SK-N-SH (cell line): Measurements from ENCODE around the gene MNT. TPM values are rescaled to one million over a fixed set of nuclear protein-coding genes. Genes with fewer than 3 reads are reported as not detected.

Experiments used
- CTCF ChIA-PET: fragments of 300-600, 350-600 bp; formaldehyde crosslinking; extraction: SDS; loops from one replicate; lab custom pipeline; 2021; lab: Yijun Ruan, JAX
- POLR2A ChIA-PET: fragments of 350-600 bp; sonication (Branson Sonifier 250); formaldehyde crosslinking; extraction: SDS; loops from one replicate; lab custom pipeline; 2020; ENCODE audit warnings: antibody characterized with exemption, inconsistent platforms; lab: Yijun Ruan, JAX
- DNase-seq: peaks from one replicate; pipeline ENCODE4 v3.0.0; 2012
- H2AFZ ChIP-seq: fragments of 200-600 bp; sonication (generic); 2 replicates; pipeline ENCODE4 v1.8.1; 2016; ENCODE audit warnings: antibody characterized with exemption, mild to moderate bottlenecking, low read depth
- H3F3A ChIP-seq: fragments of 200-600 bp; sonication (generic); replicated peaks from 2 replicates; pipeline ENCODE3; 2016; ENCODE audit warnings: antibody characterized with exemption, mild to moderate bottlenecking; ENCODE audit not compliant: insufficient read depth
- H3K27ac ChIP-seq, 2 experiments: fragments of 200-500 bp in 1 of 2; fragments of 200-600 bp in 1 of 2; sonication (Bioruptor generic) in 1 of 2; sonication (generic), shearing (Covaris generic) in 1 of 2; 2 replicates each; pipeline versions ENCODE4 v1.5.1 to v1.6.1; 2014 to 2016; ENCODE audit warnings: low read depth in 2 of 2, inconsistent platforms in 1 of 2, low read length in 1 of 2, mild to moderate bottlenecking in 1 of 2, mixed read lengths in 1 of 2
- H3K27me3 ChIP-seq: fragments of 200-600 bp; sonication (generic), shearing (Covaris generic); 2 replicates; pipeline ENCODE4 v1.6.1; 2016; ENCODE audit warnings: mixed run types; ENCODE audit not compliant: insufficient read depth
- H3K36me3 ChIP-seq, 2 experiments: fragments of 200-500 bp in 1 of 2; fragments of 200-600 bp in 1 of 2; sonication (Bioruptor generic) in 1 of 2; sonication (generic) in 1 of 2; replicated peaks in 1 of 2; 2 replicates each; pipeline versions ENCODE3 to v1.5.1; 2014 to 2016; ENCODE audit warnings: low read length in 1 of 2, mild to moderate bottlenecking in 1 of 2; ENCODE audit not compliant: insufficient read depth in 2 of 2, control insufficient read depth in 1 of 2
- H3K4me1 ChIP-seq, 2 experiments: fragments of 200-500 bp in 1 of 2; fragments of 200-600 bp in 1 of 2; sonication (Bioruptor generic) in 1 of 2; sonication (generic), shearing (Covaris generic) in 1 of 2; 2 replicates each; pipeline versions ENCODE4 v1.5.1 to v1.6.1; 2014 to 2016; ENCODE audit warnings: low read depth in 1 of 2, low read length in 1 of 2, mixed run types in 1 of 2; ENCODE audit not compliant: insufficient read depth in 2 of 2, control insufficient read depth in 1 of 2
- H3K4me2 ChIP-seq: fragments of 200-600 bp; sonication (generic), shearing (Covaris generic); 2 replicates; pipeline ENCODE4 v1.6.1; 2017; ENCODE audit warnings: mixed run types
- H3K4me3 ChIP-seq, 2 experiments: fragments of 200-500 bp in 1 of 2; fragments of 200-600 bp in 1 of 2; sonication (Bioruptor generic) in 1 of 2; sonication (generic), shearing (Covaris generic) in 1 of 2; 2 replicates each; pipeline versions ENCODE4 v1.5.1 to v1.8.1; 2014 to 2016; ENCODE audit warnings: low read depth in 2 of 2, inconsistent platforms in 1 of 2, low read length in 1 of 2, mild to moderate bottlenecking in 1 of 2, mixed read lengths in 1 of 2, moderate library complexity in 1 of 2
- H3K79me2 ChIP-seq: fragments of 200-600 bp; sonication (generic); 2 replicates; pipeline ENCODE4 v1.8.1; 2017; ENCODE audit warnings: mild to moderate bottlenecking; ENCODE audit not compliant: insufficient read depth
- H3K9ac ChIP-seq: fragments of 200-600 bp; sonication (generic); 2 replicates; pipeline ENCODE4 v1.6.1; 2017; ENCODE audit warnings: mixed run types
- H3K9me2 ChIP-seq: fragments of 200-600 bp; sonication (generic); 2 replicates; pipeline ENCODE4 v1.6.1; 2017; ENCODE audit warnings: mixed run types
- H3K9me3 ChIP-seq: fragments of 200-600 bp; sonication (generic); 2 replicates; pipeline ENCODE4 v1.6.1; 2017; ENCODE audit warnings: mixed run types, mild to moderate bottlenecking, moderate library complexity
- H4K20me1 ChIP-seq: fragments of 200-600 bp; sonication (generic); 2 replicates; pipeline ENCODE4 v1.6.1; 2017; ENCODE audit warnings: mild to moderate bottlenecking, mixed run types; ENCODE audit not compliant: insufficient read depth
- CHD2 ChIP-seq: fragments of 150-350 bp; IDR thresholded peaks from 2 replicates; pipeline ENCODE4 v1.6.1; 2018; ENCODE audit warnings: low read length; ENCODE audit not compliant: partially characterized antibody
- EZH2phosphoT487 ChIP-seq: fragments of 200-600 bp; sonication (generic); IDR thresholded peaks from 2 replicates; pipeline ENCODE4 v1.6.1; 2017; ENCODE audit warnings: low read depth, mixed run types, mild to moderate bottlenecking, antibody characterized with exemption, moderate library complexity, borderline replicate concordance
- FOSL2 ChIP-seq: IDR thresholded peaks from 2 replicates; pipeline ENCODE4 v1.4.0; 2012; ENCODE audit warnings: low read depth, mild to moderate bottlenecking, moderate library complexity, borderline replicate concordance
- FOXM1 ChIP-seq: IDR thresholded peaks from 2 replicates; pipeline ENCODE4 v1.4.0; 2012; ENCODE audit warnings: low read depth, mild to moderate bottlenecking
- GABPA ChIP-seq: IDR thresholded peaks from 2 replicates; pipeline ENCODE4 v1.4.0; 2012; ENCODE audit warnings: low read depth, mild to moderate bottlenecking
- JUND ChIP-seq: IDR thresholded peaks from 2 replicates; pipeline ENCODE4 v1.4.0; 2012
- NRF1 ChIP-seq: IDR thresholded peaks from 2 replicates; pipeline ENCODE4 v1.6.1; 2012; ENCODE audit warnings: low read depth, mild to moderate bottlenecking, low read length
- RAD21 ChIP-seq: IDR thresholded peaks from 2 replicates; pipeline ENCODE4 v1.6.1; 2012; ENCODE audit warnings: mild to moderate bottlenecking, low read length
- RCOR1 ChIP-seq: fragments of 150-350 bp; IDR thresholded peaks from 2 replicates; pipeline ENCODE4 v1.6.1; 2017; ENCODE audit warnings: antibody characterized with exemption, low read length
- RFX5 ChIP-seq: IDR thresholded peaks from 2 replicates; pipeline ENCODE4 v1.6.1; 2012; ENCODE audit warnings: mild to moderate bottlenecking, improper control_type of control experiment, low read length
- SIN3A ChIP-seq: IDR thresholded peaks from 2 replicates; pipeline ENCODE4 v1.6.1; 2012; ENCODE audit warnings: low read depth, mild to moderate bottlenecking, low read length, moderate library complexity, borderline replicate concordance
- TAF1 ChIP-seq: IDR thresholded peaks from 2 replicates; pipeline ENCODE4 v1.6.1; 2012; ENCODE audit warnings: low read depth, mild to moderate bottlenecking, low read length, moderate library complexity, borderline replicate concordance
- YY1 ChIP-seq: IDR thresholded peaks from 2 replicates; pipeline ENCODE4 v1.4.0; 2012; ENCODE audit warnings: low read depth, mild to moderate bottlenecking
- WGBS: methylation state at CpG from one replicate; pipeline ENCODE4 v1.1.6; 2017; ENCODE audit warnings: low lambda C conversion rate; 5-methylcytosine and 5-hydroxymethylcytosine counted together
- polyA plus RNA-seq, 3 experiments: library from polyadenylated mRNA; depleted of rRNA; stranded (reverse); fragments of >200 nt; gene quantifications; 2 replicates each; pipeline ENCODE4 v1.2.3, GENCODE V29; 2012
- TF ChIP-seq, protein P1 (sequence below): fragments of 150-350 bp; IDR thresholded peaks from 2 replicates; pipeline ENCODE4 v1.6.1; 2017; ENCODE audit warnings: antibody characterized with exemption, low read length, low read depth, borderline replicate concordance
- TF ChIP-seq, protein P2 (sequence below): fragments of 150-350 bp; IDR thresholded peaks from 2 replicates; pipeline ENCODE4 v1.6.1; 2016; ENCODE audit warnings: mild to moderate bottlenecking, low read depth, low read length

The MNT gene
- polyA plus RNA-seq, 1 of the 3 experiments (the other 2 are of a cell fraction) = 7.1 TPM

DNA sequence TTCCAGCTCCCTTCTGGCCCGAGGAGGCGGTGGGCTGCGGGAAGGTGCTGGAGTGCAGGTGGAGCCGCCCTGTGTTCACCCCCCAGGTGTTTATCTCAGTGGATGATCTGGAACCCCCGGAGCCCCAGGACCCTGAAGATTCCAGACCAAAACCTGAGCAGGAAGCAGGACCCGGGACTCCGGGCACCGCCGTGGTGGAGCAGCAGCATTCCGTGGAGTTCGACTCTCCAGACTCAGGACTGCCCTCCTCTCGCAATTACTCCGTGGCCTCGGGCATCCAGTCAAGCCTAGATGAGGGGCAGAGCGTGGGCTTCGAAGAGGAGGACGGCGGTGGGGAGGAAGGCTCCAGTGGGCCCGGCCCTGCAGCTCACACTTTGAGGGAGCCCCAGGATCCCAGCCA lies 25.5 kb downstream of the MNT start:
- peak; percentile 20 for DNase-seq
- peaks cover 0 to 16% of the 10 kb centered on the region in 2 experiments; a peak in 1 of 4 replicates for H3K4me1 ChIP-seq
- 100% methylated on average over 5 of the region's 19 CpGs for WGBS
- H3K9me2 ChIP-seq = no peaks in the 10 kb centered on the region
- H3K4me2 ChIP-seq = no peak overlapping the region
- H2AFZ ChIP-seq = no peak overlapping the region
- H3K9ac ChIP-seq = no peak overlapping the region
- no peak overlapping the region for H3K27ac ChIP-seq
- no peaks in the 10 kb centered on the region for H3F3A ChIP-seq
- ChIA-PET CTCF (interaction anchor here (1.0 to 26.4 kb wide), 3 partner anchors 9 to 34 kb away, joined by 4 to 654 read pairs (median 4); partner anchors contain the start of gene MNT), POLR2A (no interaction called here)
- H3K27me3 ChIP-seq = no peaks in the 10 kb centered on the region
- TF ChIP-seq RAD21 (no peak), FOSL2 (no peak), TAF1 (no peak), FOXM1 (no peak), YY1 (no peak), NRF1 (no peak), RFX5 (no peak), CHD2 (no peak), RCOR1 (no peak), GABPA (no peak), SIN3A (no peak), JUND (no peak), EZH2phosphoT487 (no peak)
- TF ChIP-seq, protein P1, sequence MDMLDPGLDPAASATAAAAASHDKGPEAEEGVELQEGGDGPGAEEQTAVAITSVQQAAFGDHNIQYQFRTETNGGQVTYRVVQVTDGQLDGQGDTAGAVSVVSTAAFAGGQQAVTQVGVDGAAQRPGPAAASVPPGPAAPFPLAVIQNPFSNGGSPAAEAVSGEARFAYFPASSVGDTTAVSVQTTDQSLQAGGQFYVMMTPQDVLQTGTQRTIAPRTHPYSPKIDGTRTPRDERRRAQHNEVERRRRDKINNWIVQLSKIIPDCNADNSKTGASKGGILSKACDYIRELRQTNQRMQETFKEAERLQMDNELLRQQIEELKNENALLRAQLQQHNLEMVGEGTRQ = no peak
- H4K20me1 ChIP-seq = no peaks in the 10 kb centered on the region
- no peak overlapping the region for H3K4me3 ChIP-seq
- no peaks in the 10 kb centered on the region for H3K79me2 ChIP-seq
- no peaks in the 10 kb centered on the region for H3K9me3 ChIP-seq
- H3K36me3 ChIP-seq = peaks cover 3 to 72% of the 10 kb centered on the region in 2 experiments

DNA sequence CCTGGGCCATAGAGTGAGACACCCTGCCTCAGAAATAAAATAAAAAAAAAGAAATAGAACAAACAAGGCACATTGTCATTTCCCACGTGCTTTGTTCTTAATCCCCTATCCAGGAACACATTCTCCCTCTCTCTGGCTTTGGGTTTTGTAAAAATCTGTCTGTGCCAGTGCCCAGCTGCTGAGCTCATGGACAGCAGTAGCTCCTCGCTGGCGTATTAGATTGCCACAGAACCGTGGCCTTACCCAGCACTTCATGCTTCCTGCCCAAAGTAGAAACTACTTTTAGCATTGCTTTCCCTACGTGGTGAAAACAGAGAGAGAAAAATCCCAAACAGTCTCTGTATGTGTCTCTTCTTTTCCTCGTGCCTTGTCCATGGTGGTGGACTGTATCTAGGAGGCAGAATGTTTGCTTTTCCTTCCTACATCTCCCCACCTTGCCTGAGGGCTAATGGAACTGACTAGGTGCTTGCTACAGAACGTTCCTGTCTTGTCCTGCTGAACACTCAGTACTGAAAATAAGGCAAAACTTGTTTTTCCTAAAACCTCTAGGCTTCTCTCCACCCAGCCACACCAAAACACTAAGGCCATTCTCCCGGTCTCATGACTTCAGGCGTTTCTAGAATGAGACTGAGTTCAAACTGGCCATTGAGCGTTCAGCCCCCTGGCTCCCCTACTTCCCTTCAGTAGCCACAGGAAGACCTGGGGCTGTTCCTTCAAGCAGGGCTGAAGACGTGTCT lies 26.1 kb downstream of the MNT start:
- Histone ChIP-seq H3F3A (no peaks in the 10 kb centered on the region), H3K27me3 (no peaks in the 10 kb centered on the region), H4K20me1 (no peaks in the 10 kb centered on the region)
- TF ChIP-seq, protein P2, sequence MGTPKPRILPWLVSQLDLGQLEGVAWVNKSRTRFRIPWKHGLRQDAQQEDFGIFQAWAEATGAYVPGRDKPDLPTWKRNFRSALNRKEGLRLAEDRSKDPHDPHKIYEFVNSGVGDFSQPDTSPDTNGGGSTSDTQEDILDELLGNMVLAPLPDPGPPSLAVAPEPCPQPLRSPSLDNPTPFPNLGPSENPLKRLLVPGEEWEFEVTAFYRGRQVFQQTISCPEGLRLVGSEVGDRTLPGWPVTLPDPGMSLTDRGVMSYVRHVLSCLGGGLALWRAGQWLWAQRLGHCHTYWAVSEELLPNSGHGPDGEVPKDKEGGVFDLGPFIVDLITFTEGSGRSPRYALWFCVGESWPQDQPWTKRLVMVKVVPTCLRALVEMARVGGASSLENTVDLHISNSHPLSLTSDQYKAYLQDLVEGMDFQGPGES = no peak
- TF ChIP-seq NRF1 = no peak
- TF ChIP-seq YY1 = no peak
- TF ChIP-seq, all 33 proteins: peak for 0
- ChIA-PET CTCF (interaction anchor here (0.7 to 26.4 kb wide), 4 partner anchors 8 to 923 kb away, joined by 3 to 654 read pairs (median 6); partner anchors contain the start of gene MNT), POLR2A (interaction anchor here (0.5 kb wide), 1 partner anchor 35 kb away, joined by 3 read pairs; no protein-coding TSS in a partner anchor)
- Histone ChIP-seq H3K9me2 (no peaks in the 10 kb centered on the region), H3K4me1 (peaks cover 0 to 9% of the 10 kb centered on the region in 2 experiments; a peak in 1 of 4 replicates), H2AFZ (no peak overlapping the region), H3K4me2 (no peak overlapping the region), H3K36me3 (peaks cover 3 to 72% of the 10 kb centered on the region in 2 experiments), H3K79me2 (no peaks in the 10 kb centered on the region), H3K27ac (0 out of 4 replicates have a peak overlapping the region, but pooled peaks of 1 of the 2 experiments have one; percentile 3), H3K9ac (no peak overlapping the region), H3K9me3 (no peaks in the 10 kb centered on the region), H3K4me3 (no peak overlapping the region)
- 90% methylated on average over 11 of the region's 11 CpGs for WGBS
- DNase-seq = no peak
